Naive B cell (primary cell): Measurements from ENCODE around the gene ZNF791. TPM values are rescaled to one million over a fixed set of nuclear protein-coding genes. Genes with fewer than 3 reads are reported as not detected.

ENCODE experiments used
- ATAC-seq, 2 donors: fragments of 150-1000 bp; cut with Tn5 transposase; 2 replicates each; pipeline ENCODE4 v1.10.0; 2021; ENCODE audit warnings: low read depth in 2 of 2, mild to moderate bottlenecking in 2 of 2, moderate library complexity in 2 of 2
- DNase-seq: peaks from one replicate; pipeline ENCODE4 v3.0.0; 2022
- H3K27ac Mint-ChIP-seq, 6 donors: one replicate each; pipeline ENCODE4 v1.8.0; 2020 to 2022; ENCODE audit warnings: mild to moderate bottlenecking in 6 of 6, mixed read lengths in 6 of 6, moderate library complexity in 5 of 6, inconsistent platforms in 2 of 6
- H3K27me3 Mint-ChIP-seq, 3 donors: one replicate each; pipeline ENCODE4 v1.8.0; 2021 to 2022; ENCODE audit warnings: mixed read lengths in 3 of 3, mild to moderate bottlenecking in 1 of 3
- H3K36me3 Mint-ChIP-seq, 2 donors: one replicate each; pipeline ENCODE4 v1.8.0; 2020 to 2022; ENCODE audit warnings: mixed read lengths in 2 of 2, inconsistent platforms in 1 of 2, mild to moderate bottlenecking in 1 of 2
- H3K4me1 Mint-ChIP-seq, 3 donors: one replicate each; pipeline ENCODE4 v1.8.0; 2020 to 2022; ENCODE audit warnings: mixed read lengths in 3 of 3, inconsistent platforms in 1 of 3, mild to moderate bottlenecking in 1 of 3, moderate library complexity in 1 of 3
- H3K4me3 Mint-ChIP-seq, 8 donors: one replicate each; pipeline ENCODE4 v1.8.0; 2020 to 2022; ENCODE audit warnings: mild to moderate bottlenecking in 8 of 8, mixed read lengths in 8 of 8, moderate library complexity in 8 of 8, inconsistent platforms in 2 of 8
- H3K9me3 Mint-ChIP-seq, 7 donors: one replicate each; pipeline ENCODE4 v1.8.0; 2020 to 2022; ENCODE audit warnings: mixed read lengths in 7 of 7, mild to moderate bottlenecking in 5 of 7, inconsistent platforms in 2 of 7, moderate library complexity in 1 of 7
- polyA plus RNA-seq, 6 donors: library from polyadenylated mRNA; unstranded; fragments of 300-500 nt; fragmentation: Illumina TruSeq; gene quantifications; one replicate each; pipeline ENCODE4 v1.2.3, GENCODE V29; 2021; ENCODE audit warnings: low read depth in 6 of 6

The ZNF791 gene
- polyA plus RNA-seq, 6 donors from 2014 or later, result 22.8 to 44.1 (median 28.2) TPM

GRCh38 chr19:12665281-12665573 lies 54.5 kb downstream of the ZNF791 start:
- peak overlapping the region; percentile 100 for H3K27ac Mint-ChIP-seq
- peaks cover 39 to 62% (median 50%) of the 10 kb centered on the region in 3 donors for H3K4me1 Mint-ChIP-seq
- DNase-seq (peak; percentile 89), ATAC-seq (peak; percentile 73 to 80)
- H3K36me3 Mint-ChIP-seq, result peaks cover 0 to 2% of the 10 kb centered on the region in 2 donors
- no peaks in the 10 kb centered on the region for H3K27me3 Mint-ChIP-seq
- H3K4me3 Mint-ChIP-seq, result peak overlapping the region; percentile 91 to 100 (median 99)
- no peaks in the 10 kb centered on the region for H3K9me3 Mint-ChIP-seq

DNA sequence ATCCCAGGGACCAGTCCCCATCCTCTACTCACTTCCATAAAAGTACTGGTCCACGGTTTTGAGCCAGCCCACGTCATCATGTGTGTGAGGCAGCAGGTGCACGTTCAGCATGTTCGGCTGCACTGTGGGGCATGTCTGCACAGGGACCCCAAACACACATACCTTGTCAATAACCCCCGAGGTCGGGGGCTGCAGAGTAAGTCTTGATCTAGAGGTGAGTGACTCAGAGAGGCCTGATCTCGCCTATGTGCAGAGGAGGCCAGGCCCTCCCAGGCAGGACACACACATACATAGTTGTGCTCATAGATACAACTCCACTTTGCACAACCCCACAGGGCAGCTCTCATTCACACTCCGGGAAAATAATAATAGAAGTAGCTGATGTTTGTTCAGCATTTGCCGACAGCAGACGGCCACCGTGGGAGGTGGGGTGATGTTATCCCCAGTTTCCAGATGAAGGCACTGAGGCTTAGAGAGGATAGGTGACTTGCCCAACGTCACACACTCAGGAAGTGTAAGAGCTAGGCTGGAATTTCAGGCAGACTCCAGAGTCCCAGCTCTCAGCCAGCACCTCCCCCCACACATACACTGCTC lies 55.0 kb downstream of the ZNF791 start:
- Mint-ChIP-seq H3K27ac (peak overlapping the region; percentile 100), H3K27me3 (no peaks in the 10 kb centered on the region), H3K9me3 (no peaks in the 10 kb centered on the region), H3K4me1 (peaks cover 36 to 68% (median 53%) of the 10 kb centered on the region in 3 donors), H3K36me3 (no peaks in the 10 kb centered on the region), H3K4me3 (peak overlapping the region; percentile 91 to 100 (median 99))
- peak; percentile 35 to 44 for ATAC-seq
- DNase-seq, result peak; percentile 66

GRCh38 chr19:12666265-12667048 lies 55.7 kb downstream of the ZNF791 start, which contains the start of the genes MAN2B1 and WDR83:
Gene MAN2B1 (minus strand): TSS chr19:12666742. CDS start chr19:12666701, 41 bp downstream.
Gene WDR83 (plus strand): TSS chr19:12666807. CDS start chr19:12669791, 2,984 bp downstream.
- ATAC-seq (peak; percentile 61 to 63), DNase-seq (peak; percentile 85)
- H3K36me3 Mint-ChIP-seq, result no peaks in the 10 kb centered on the region
- H3K9me3 Mint-ChIP-seq, result no peaks in the 10 kb centered on the region
- peak within 1 kb of the TSS; percentile 100 for H3K27ac Mint-ChIP-seq
- H3K27me3 Mint-ChIP-seq, result no peaks in the 10 kb centered on the region
- peak within 1 kb of the TSS; percentile 91 to 100 (median 99) for H3K4me3 Mint-ChIP-seq
- H3K4me1 Mint-ChIP-seq, result peaks cover 36 to 67% (median 53%) of the 10 kb centered on the region in 3 donors

DNA sequence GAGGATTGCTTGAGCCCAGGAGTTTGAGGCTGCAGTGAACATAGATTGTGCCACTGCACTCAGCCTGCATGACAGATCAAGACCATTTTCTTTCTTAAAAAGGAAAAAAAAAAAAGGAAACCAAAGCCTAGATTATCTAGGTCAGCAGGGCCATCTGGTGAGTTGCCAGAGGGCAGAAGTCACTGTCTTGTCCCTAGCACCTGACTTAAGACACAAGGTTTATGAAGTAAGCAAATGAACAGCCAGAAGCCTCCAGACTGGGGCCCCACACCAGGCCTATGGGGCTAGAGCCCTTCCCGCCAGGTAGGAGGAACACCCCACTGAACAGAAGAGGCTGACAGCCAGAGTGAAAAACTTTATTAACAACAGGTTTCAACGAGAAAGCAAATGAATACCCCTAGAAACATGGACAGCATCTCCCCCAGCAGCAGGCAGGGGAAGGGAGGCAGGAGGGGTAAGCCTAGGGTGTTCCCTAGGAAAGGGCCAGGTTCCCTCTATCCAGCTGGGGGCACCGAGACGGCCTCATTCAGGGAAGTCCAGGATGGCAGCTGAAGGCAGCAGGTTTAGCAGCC lies 57.1 kb downstream of the ZNF791 start:
- DNase-seq, result no peak
- peaks cover 42 to 75% (median 61%) of the 10 kb centered on the region in 3 donors for H3K4me1 Mint-ChIP-seq
- H3K9me3 Mint-ChIP-seq, result no peaks in the 10 kb centered on the region
- ATAC-seq, result no peak
- H3K27ac Mint-ChIP-seq, result peak overlapping the region in 5 of 6 donors; percentile 99 to 100 (median 100)
- H3K36me3 Mint-ChIP-seq, result no peaks in the 10 kb centered on the region
- H3K27me3 Mint-ChIP-seq, result no peaks in the 10 kb centered on the region
- peak overlapping the region; percentile 91 to 100 (median 98) for H3K4me3 Mint-ChIP-seq

GRCh38 chr19:12668346-12668745 lies 57.6 kb downstream of the ZNF791 start:
- Mint-ChIP-seq H3K4me3 (peak overlapping the region; percentile 91 to 99 (median 98)), H3K27ac (peak overlapping the region; percentile 99 to 100 (median 100)), H3K4me1 (peaks cover 42 to 72% (median 61%) of the 10 kb centered on the region in 3 donors), H3K9me3 (no peaks in the 10 kb centered on the region), H3K36me3 (no peaks in the 10 kb centered on the region), H3K27me3 (no peaks in the 10 kb centered on the region)
- DNase-seq (no peak), ATAC-seq (no peak)

GRCh38 chr19:12668932-12669269 lies 58.2 kb downstream of the ZNF791 start:
- H3K4me3 Mint-ChIP-seq, result peak overlapping the region; percentile 91 to 99 (median 98)
- H3K27ac Mint-ChIP-seq, result peak overlapping the region; percentile 99 to 100 (median 100)
- H3K4me1 Mint-ChIP-seq, result peaks cover 44 to 70% (median 65%) of the 10 kb centered on the region in 3 donors
- peaks cover 0 to 2% of the 10 kb centered on the region in 2 donors for H3K36me3 Mint-ChIP-seq
- ATAC-seq (peak; percentile 13 to 15), DNase-seq (peak; percentile 56)
- no peaks in the 10 kb centered on the region for H3K27me3 Mint-ChIP-seq
- no peaks in the 10 kb centered on the region for H3K9me3 Mint-ChIP-seq

DNA sequence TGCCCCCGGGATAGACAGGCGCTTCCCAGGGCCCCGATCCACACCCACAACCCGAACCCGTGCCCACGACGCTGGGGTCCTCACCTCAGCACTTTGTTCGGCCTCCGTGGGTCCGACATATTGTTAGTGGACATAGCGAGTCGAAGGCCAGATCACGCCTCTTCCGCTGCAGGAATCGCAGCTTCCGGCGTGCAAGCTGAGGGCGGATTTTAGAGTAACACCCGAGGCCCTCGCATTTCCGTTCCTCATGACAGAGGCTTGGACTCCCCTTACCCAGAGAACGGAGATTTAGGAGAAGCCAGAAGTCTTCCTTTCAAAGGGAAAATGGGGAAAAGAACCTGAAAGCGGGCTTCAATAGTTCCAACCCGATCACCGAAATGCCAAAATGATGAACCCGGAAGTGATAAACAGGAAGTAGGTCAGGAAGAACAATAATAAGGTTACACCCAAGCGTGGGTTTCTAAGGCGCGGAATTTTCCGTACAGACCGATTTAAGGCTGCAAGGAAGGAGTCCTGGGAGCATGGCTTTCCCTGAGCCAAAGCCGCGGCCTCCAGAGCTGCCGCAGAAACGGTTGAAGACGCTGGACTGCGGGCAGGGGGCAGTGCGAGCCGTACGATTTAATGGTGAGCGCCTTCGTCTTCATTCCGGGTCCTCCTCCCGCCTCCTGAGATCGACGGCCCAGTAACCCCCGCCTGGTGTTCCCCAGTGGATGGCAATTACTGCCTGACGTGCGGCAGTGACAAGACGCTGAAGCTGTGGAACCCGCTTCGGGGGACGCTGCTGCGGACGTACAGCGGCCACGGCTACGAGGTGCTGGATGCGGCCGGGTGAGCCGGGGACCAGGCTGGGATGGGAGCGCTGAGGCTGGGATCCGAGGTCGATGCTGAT lies 58.8 kb downstream of the ZNF791 start:
- H3K27me3 Mint-ChIP-seq, result no peaks in the 10 kb centered on the region
- H3K4me3 Mint-ChIP-seq, result peak overlapping the region; percentile 91 to 99 (median 98)
- ATAC-seq (peak; percentile 8 to 10), DNase-seq (peak; percentile 77)
- H3K27ac Mint-ChIP-seq, result peak overlapping the region; percentile 99 to 100 (median 100)
- H3K9me3 Mint-ChIP-seq, result no peaks in the 10 kb centered on the region
- H3K36me3 Mint-ChIP-seq, result peaks cover 0 to 8% of the 10 kb centered on the region in 2 donors
- H3K4me1 Mint-ChIP-seq, result peaks cover 45 to 66% (median 64%) of the 10 kb centered on the region in 3 donors

DNA sequence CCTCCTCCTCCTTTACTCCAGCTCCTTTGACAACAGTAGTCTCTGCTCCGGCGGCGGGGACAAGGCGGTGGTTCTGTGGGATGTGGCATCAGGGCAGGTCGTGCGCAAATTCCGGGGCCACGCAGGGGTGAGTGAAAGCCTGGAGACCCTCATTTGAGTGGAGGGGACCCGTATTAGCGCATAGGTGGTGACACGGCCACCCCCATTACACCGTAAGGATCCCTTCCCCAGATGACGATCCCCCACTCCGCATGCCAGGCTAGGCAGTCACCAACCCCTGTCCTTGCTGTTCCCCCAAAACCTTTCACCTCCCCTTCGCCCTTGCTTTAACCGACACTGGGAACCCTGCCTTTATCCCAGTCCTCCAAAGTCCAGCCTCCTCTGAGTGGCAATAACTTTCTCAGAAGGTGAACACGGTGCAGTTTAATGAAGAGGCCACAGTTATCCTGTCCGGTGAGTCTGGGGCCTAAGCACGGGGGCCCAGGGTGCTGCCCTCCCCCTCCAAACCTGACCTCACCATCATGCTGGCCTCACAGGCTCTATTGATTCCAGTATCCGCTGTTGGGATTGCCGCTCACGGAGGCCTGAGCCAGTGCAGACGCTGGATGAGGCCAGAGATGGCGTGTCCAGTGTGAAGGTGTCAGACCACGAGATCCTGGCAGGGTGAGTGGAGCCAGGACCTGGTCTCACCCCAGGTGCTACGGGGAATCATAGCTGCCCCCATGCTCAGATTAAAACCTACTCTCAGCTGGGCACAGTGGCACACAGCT lies 59.6 kb downstream of the ZNF791 start:
- Mint-ChIP-seq H3K36me3 (peaks cover 0 to 9% of the 10 kb centered on the region in 2 donors), H3K4me1 (peaks cover 40 to 62% (median 56%) of the 10 kb centered on the region in 3 donors), H3K4me3 (peak overlapping the region; percentile 91 to 99 (median 98)), H3K9me3 (no peaks in the 10 kb centered on the region), H3K27me3 (no peaks in the 10 kb centered on the region), H3K27ac (peak overlapping the region; percentile 66 to 100 (median 100))
- DNase-seq, result no peak
- ATAC-seq, result no peak

DNA sequence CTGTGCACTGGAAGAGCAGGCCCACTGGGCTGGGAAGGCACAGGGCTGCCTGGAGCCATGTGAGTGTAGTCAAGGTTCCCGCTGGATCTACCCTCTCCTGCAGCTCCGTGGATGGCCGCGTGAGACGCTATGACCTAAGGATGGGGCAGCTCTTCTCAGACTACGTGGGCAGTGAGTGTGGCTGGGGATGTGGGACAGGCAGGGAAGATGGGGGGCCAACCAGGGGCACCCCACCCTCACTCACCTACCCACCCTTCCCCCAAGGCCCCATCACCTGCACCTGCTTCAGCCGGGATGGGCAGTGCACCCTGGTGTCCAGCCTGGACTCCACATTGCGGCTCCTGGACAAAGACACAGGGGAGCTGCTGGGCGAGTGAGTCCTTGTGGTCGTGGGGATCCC lies 62.0 kb downstream of the ZNF791 start:
- no peaks in the 10 kb centered on the region for H3K27me3 Mint-ChIP-seq
- H3K27ac Mint-ChIP-seq, result peak overlapping the region in 1 of 6 donors; percentile 53
- peaks cover 35 to 53% (median 47%) of the 10 kb centered on the region in 3 donors for H3K4me1 Mint-ChIP-seq
- no peak for ATAC-seq
- DNase-seq, result no peak
- peak overlapping the region in 2 of 8 donors; percentile 20 to 81 for H3K4me3 Mint-ChIP-seq
- no peaks in the 10 kb centered on the region for H3K9me3 Mint-ChIP-seq
- H3K36me3 Mint-ChIP-seq, result peaks cover 0 to 9% of the 10 kb centered on the region in 2 donors

DNA sequence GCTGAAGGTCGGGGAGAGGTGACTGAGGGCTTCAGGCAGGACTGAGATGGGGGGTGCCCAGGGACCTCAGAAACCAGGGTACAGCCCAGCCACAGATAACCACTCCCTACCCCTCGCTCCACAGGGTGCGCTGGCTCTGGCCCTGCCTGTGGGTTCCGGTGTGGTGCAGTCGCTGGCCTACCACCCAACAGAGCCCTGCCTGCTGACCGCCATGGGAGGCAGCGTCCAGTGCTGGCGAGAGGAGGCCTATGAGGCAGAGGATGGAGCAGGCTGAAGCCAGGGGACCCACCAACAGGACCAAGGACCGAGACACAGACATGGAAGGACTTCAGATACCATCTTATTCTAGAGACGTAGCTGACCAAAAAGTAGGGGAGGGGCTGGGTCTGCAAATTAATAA lies 64.7 kb downstream of the ZNF791 start:
- ATAC-seq, result no peak
- Mint-ChIP-seq H3K27ac (no peak overlapping the region), H3K27me3 (no peaks in the 10 kb centered on the region), H3K4me1 (peaks cover 32 to 46% (median 37%) of the 10 kb centered on the region in 3 donors), H3K9me3 (no peaks in the 10 kb centered on the region), H3K4me3 (no peak overlapping the region), H3K36me3 (peaks cover 0 to 16% of the 10 kb centered on the region in 2 donors)
- no peak for DNase-seq

DNA sequence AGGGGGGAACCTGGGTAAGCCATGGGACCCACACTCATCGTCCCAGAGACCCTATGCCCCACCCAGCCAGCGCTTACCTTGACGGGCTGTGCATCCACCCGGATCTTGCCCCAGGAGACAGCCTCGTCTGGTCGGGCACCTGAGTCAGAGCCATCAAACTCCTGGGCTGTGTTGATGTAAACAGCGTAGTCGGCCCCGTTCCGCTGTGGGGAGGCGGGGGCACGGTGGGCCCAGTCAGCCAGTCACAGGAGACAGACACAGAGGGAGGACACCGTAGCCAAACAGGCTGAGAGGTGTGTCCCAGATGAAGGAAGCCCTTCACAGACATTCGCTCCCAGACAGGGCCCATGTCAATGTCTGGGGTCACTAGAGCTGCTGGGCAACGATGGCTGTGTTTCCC lies 65.2 kb downstream of the ZNF791 start:
- Mint-ChIP-seq H3K4me3 (peak overlapping the region in 1 of 8 donors; percentile 67), H3K36me3 (peaks cover 0 to 16% of the 10 kb centered on the region in 2 donors), H3K27me3 (no peaks in the 10 kb centered on the region), H3K4me1 (peaks cover 33 to 45% (median 35%) of the 10 kb centered on the region in 3 donors), H3K9me3 (no peaks in the 10 kb centered on the region), H3K27ac (no peak overlapping the region)
- no peak for DNase-seq
- ATAC-seq, result no peak

- Mint-ChIP-seq H3K27ac (peak overlapping the region; percentile 17 to 95 (median 60)), H3K4me1 (peaks cover 37 to 50% (median 39%) of the 10 kb centered on the region in 3 donors), H3K9me3 (no peaks in the 10 kb centered on the region), H3K27me3 (no peaks in the 10 kb centered on the region), H3K36me3 (peaks cover 0 to 16% of the 10 kb centered on the region in 2 donors), H3K4me3 (peak overlapping the region in 1 of 8 donors; percentile 67)
- peak; percentile 29 to 44 for ATAC-seq
- DNase-seq, result peak; percentile 74
These were observed 65.7 kb downstream of the ZNF791 start for GRCh38 chr19:12676384-12676792.
